Endothelial cell of umbilical vein (primary cell): Measurements from ENCODE around the gene EDRF1. TPM values are rescaled to one million over a fixed set of nuclear protein-coding genes. Genes with fewer than 3 reads are reported as not detected.

Source experiments
- BruUV-seq: library from RNA; stranded (reverse); fragments of 400-500 nt; replicated peaks from 2 replicates; lab custom pipeline; 2021; lab: Mats Ljungman, UMichigan
- CTCF ChIA-PET: fragments of 300-600, 350-600 bp; sonication (Branson Sonifier 250); formaldehyde crosslinking; loops from one replicate; lab custom pipeline; 2021; ENCODE audit warnings: antibody characterized with exemption, inconsistent platforms; lab: Charles Lee
- POLR2A ChIA-PET: fragments of 300-600, 350-600 bp; sonication (Branson Sonifier 250); formaldehyde crosslinking; loops from one replicate; lab custom pipeline; 2021; ENCODE audit warnings: antibody characterized with exemption, inconsistent platforms; lab: Charles Lee
- DNase-seq: peaks from one replicate; pipeline ENCODE4 v3.0.0-alpha.2; 2011; ENCODE audit warnings: low read depth, low spot score
- FAIRE-seq: peaks from 2 replicates; lab custom pipeline; 2011; peaks lifted over from hg19 to GRCh38; lab: Jason Lieb, UNC
- H2AFZ ChIP-seq: 2 replicates; pipeline ENCODE4 v1.6.0; 2012; ENCODE audit warnings: low read depth, low read length, control low read depth, inconsistent platforms
- H3K27ac ChIP-seq: 2 replicates; pipeline ENCODE4 v1.5.1; 2011; ENCODE audit warnings: low read depth, mild to moderate bottlenecking, control low read depth, low read length, moderate library complexity; ENCODE audit not compliant: insufficient read depth
- H3K27me3 ChIP-seq, 2 experiments: 2 replicates each; pipeline versions ENCODE4 v1.6.0 to v1.6.1; 2011; ENCODE audit warnings: low read length in 2 of 2, mixed read lengths in 1 of 2; ENCODE audit not compliant: control insufficient read depth in 2 of 2, insufficient read depth in 2 of 2
- H3K36me3 ChIP-seq, 2 experiments: 2 replicates in 1 of 2; 3 replicates in 1 of 2; pipeline ENCODE4 v1.5.1; 2011; ENCODE audit warnings: low read length in 2 of 2, mild to moderate bottlenecking in 1 of 2, moderate library complexity in 1 of 2; ENCODE audit not compliant: control insufficient read depth in 2 of 2, insufficient read depth in 2 of 2; ENCODE audit errors: extremely low read depth in 1 of 2
- H3K4me1 ChIP-seq: 3 replicates; pipeline ENCODE4 v1.5.1; 2011; ENCODE audit warnings: mild to moderate bottlenecking, low read length; ENCODE audit not compliant: control insufficient read depth, insufficient read depth; ENCODE audit errors: extremely low read depth
- H3K4me2 ChIP-seq: 2 replicates; pipeline ENCODE4 v1.6.1; 2011; ENCODE audit warnings: low read length, control low read depth, mixed read lengths; ENCODE audit not compliant: insufficient read depth
- H3K4me3 ChIP-seq, 3 experiments: fragments of 200-600 bp in 1 of 3; sonication (generic), shearing (Covaris generic) in 1 of 3; replicated peaks in 1 of 3; 2 replicates each; pipeline ENCODE4 v1.5.1; 2011 to 2016; ENCODE audit warnings: control low read depth in 3 of 3, low read length in 3 of 3, mild to moderate bottlenecking in 2 of 3, inconsistent platforms in 1 of 3, low read depth in 1 of 3, moderate library complexity in 1 of 3; ENCODE audit not compliant: insufficient read depth in 1 of 3
- H3K79me2 ChIP-seq: 2 replicates; pipeline ENCODE4 v1.6.0; 2012; ENCODE audit warnings: low read length, inconsistent platforms; ENCODE audit not compliant: control insufficient read depth, insufficient read depth
- H3K9ac ChIP-seq: replicated peaks from 2 replicates; pipeline ENCODE3; 2011; ENCODE audit warnings: low read length, control low read depth; ENCODE audit not compliant: insufficient read depth; ENCODE audit errors: extremely low read depth
- H3K9me1 ChIP-seq: replicated peaks from 3 replicates; pipeline ENCODE4 v1.6.0; 2011; ENCODE audit warnings: mild to moderate bottlenecking, low read length; ENCODE audit not compliant: control insufficient read depth, insufficient read depth; ENCODE audit errors: extremely low read depth
- H3K9me3 ChIP-seq: replicated peaks from 2 replicates; pipeline ENCODE4 v1.5.1; 2012; ENCODE audit warnings: low read length, inconsistent platforms; ENCODE audit not compliant: control insufficient read depth, insufficient read depth
- H4K20me1 ChIP-seq: replicated peaks from 2 replicates; pipeline ENCODE3; 2011; ENCODE audit warnings: mild to moderate bottlenecking, low read length; ENCODE audit not compliant: control insufficient read depth, insufficient read depth; ENCODE audit errors: extremely low read depth
- CTCF ChIP-seq, 2 donors: IDR thresholded peaks; 1 replicate in 1 of 2; 2 replicates in 1 of 2; pipeline ENCODE4 v1.5.1; 2011; ENCODE audit warnings: low read length in 2 of 2, mild to moderate bottlenecking in 2 of 2, moderate library complexity in 2 of 2, control low read depth in 1 of 2, inconsistent platforms in 1 of 2, low read depth in 1 of 2; ENCODE audit not compliant: insufficient read depth in 1 of 2; ENCODE audit errors: extremely low read depth in 1 of 2
- EZH2 ChIP-seq: IDR thresholded peaks from 2 replicates; pipeline ENCODE4 v1.6.1; 2012; ENCODE audit warnings: borderline replicate concordance, low read depth, mild to moderate bottlenecking, moderate library complexity, low read length, inconsistent platforms; ENCODE audit not compliant: severe bottlenecking
- FOS ChIP-seq: IDR thresholded peaks from 2 replicates; pipeline ENCODE4 v1.6.1; 2011; ENCODE audit warnings: mild to moderate bottlenecking, low read length, moderate library complexity, borderline replicate concordance; ENCODE audit not compliant: insufficient read depth
- GATA2 ChIP-seq: IDR thresholded peaks from 2 replicates; pipeline ENCODE4 v1.7.0; 2011; ENCODE audit warnings: low read depth, mild to moderate bottlenecking, moderate library complexity, mixed read lengths, low read length; ENCODE audit not compliant: insufficient read length, insufficient read depth
- JUN ChIP-seq: IDR thresholded peaks from 2 replicates; pipeline ENCODE4 v1.6.1; 2011; ENCODE audit warnings: borderline replicate concordance, low read depth; ENCODE audit not compliant: insufficient read length, insufficient read depth
- MAX ChIP-seq: IDR thresholded peaks from 2 replicates; pipeline ENCODE4 v1.6.1; 2011; ENCODE audit not compliant: insufficient read depth, insufficient read length
- MYC ChIP-seq: IDR thresholded peaks from one replicate; pipeline ENCODE4 v1.6.1; 2011; ENCODE audit warnings: mild to moderate bottlenecking, low read depth, low read length
- POLR2A ChIP-seq: IDR thresholded peaks from 2 replicates; pipeline ENCODE4 v1.6.1; 2012; ENCODE audit warnings: low read depth, mild to moderate bottlenecking, control low read depth, low read length
- POLR2AphosphoS5 ChIP-seq: IDR thresholded peaks from 2 replicates; pipeline ENCODE4 v1.6.1; 2012; ENCODE audit warnings: low read depth, mild to moderate bottlenecking, control low read depth, low read length, moderate library complexity; ENCODE audit not compliant: insufficient read depth
- dilution Hi-C: fragments of 300-500 bp; cut with MboI; formaldehyde crosslinking; loops from one replicate; pipeline ENCODE4 v1.15.0; 2019; ENCODE audit warnings: low sequenced_read_pairs; ENCODE audit not compliant: extremely low pct_ligation_motif_present
- intact Hi-C: fragments of 100-400 bp; cut with micrococcal nuclease; formaldehyde crosslinking; loops from one replicate; pipeline ENCODE4 v1.10.0; 2022
- polyA plus RNA-seq, 4 experiments: library from polyadenylated mRNA; depleted of rRNA in 3 of 4; stranded (reverse) in 3 of 4; unstranded in 1 of 4; fragments of >200 nt; gene quantifications; 2 replicates each; pipeline versions ENCODE4 v1.2.1 to v1.2.3, GENCODE V29; 2011 to 2012; ENCODE audit warnings: missing spikeins in 1 of 4
- total RNA-seq: library from RNA; stranded (reverse); gene quantifications from 2 replicates; pipeline ENCODE4 v1.2.3, GENCODE V29; 2021

EDRF1 gene
- total and polyA plus RNA-seq, 2 donors (not counting 3 experiments of a cell fraction or from before 2014, with no cell fraction given): 11.6 to 27.8 TPM

GRCh38 chr10:125709553-125710474 lies 9.7 kb upstream of the EDRF1 start:
- Histone ChIP-seq H3K27me3 (peaks cover 7 to 9% of the 10 kb centered on the region in 2 experiments), H3K9ac (no peak overlapping the region), H2AFZ (no peak overlapping the region), H4K20me1 (no peaks in the 10 kb centered on the region), H3K9me3 (no peaks in the 10 kb centered on the region), H3K4me3 (no peak overlapping the region), H3K36me3 (no peaks in the 10 kb centered on the region), H3K4me1 (no peaks in the 10 kb centered on the region), H3K4me2 (no peak overlapping the region), H3K79me2 (no peaks in the 10 kb centered on the region), H3K9me1 (no peaks in the 10 kb centered on the region), H3K27ac (no peak overlapping the region)
- dilution Hi-C loops (no loop called here), intact Hi-C loops (loop anchor here (10.0 kb wide), 1 partner anchor 665 kb away; no protein-coding TSS in a partner anchor)
- ChIA-PET POLR2A (no interaction called here), CTCF (no interaction called here)
- DNase-seq (no peak), FAIRE-seq (no peak)
- TF ChIP-seq EZH2: no peak
- TF ChIP-seq MAX: no peak
- TF ChIP-seq CTCF (IDR thresholded peaks at IDR 0.05; ENCODE audit: extremely low read depth in 1 of 2, insufficient read depth in 1 of 2, low read depth in 1 of 2, low read length in 2 of 2): no peak
- TF ChIP-seq POLR2AphosphoS5: no peak
- no peak for TF ChIP-seq GATA2
- no peak for TF ChIP-seq MYC
- TF ChIP-seq POLR2A: no peak
- TF ChIP-seq JUN: no peak
- no peak for TF ChIP-seq FOS
- BruUV-seq: no TSS peak
